H9 (cell line): Measurements from ENCODE around the gene TENM3. TPM values are rescaled to one million over a fixed set of nuclear protein-coding genes. Genes with fewer than 3 reads are reported as not detected.

Experiments used
- DNase-seq: peaks from one replicate; pipeline ENCODE4 v3.0.0-alpha.2; 2017
- H2AFZ ChIP-seq: one replicate; pipeline ENCODE4 v1.6.1; 2013; ENCODE audit warnings: mild to moderate bottlenecking, low read length, control low read depth, moderate library complexity
- H2AK5ac ChIP-seq: 2 replicates; pipeline ENCODE4 v1.6.1; 2013; ENCODE audit warnings: low read length, control low read depth, mixed read lengths; ENCODE audit not compliant: insufficient read length
- H2BK120ac ChIP-seq: one replicate; pipeline ENCODE4 v1.6.1; 2013; ENCODE audit warnings: low read depth, mild to moderate bottlenecking, low read length, control low read depth, inconsistent platforms; ENCODE audit not compliant: poor library complexity, severe bottlenecking
- H2BK12ac ChIP-seq: 2 replicates; pipeline ENCODE4 v1.6.1; 2013; ENCODE audit warnings: low read length, control low read depth, mixed read lengths, low read depth; ENCODE audit not compliant: insufficient read length
- H2BK15ac ChIP-seq: 2 replicates; pipeline ENCODE4 v1.6.1; 2013; ENCODE audit warnings: low read depth, low read length, control low read depth
- H2BK20ac ChIP-seq: one replicate; pipeline ENCODE4 v1.6.1; 2013; ENCODE audit warnings: low read depth, mild to moderate bottlenecking, low read length, control low read depth, inconsistent platforms; ENCODE audit not compliant: poor library complexity, severe bottlenecking
- H2BK5ac ChIP-seq: 2 replicates; pipeline ENCODE4 v1.6.1; 2013; ENCODE audit warnings: low read length, control low read depth, mixed read lengths; ENCODE audit not compliant: insufficient read length
- H3K14ac ChIP-seq: 2 replicates; pipeline ENCODE4 v1.6.1; 2013; ENCODE audit warnings: low read length, control low read depth; ENCODE audit not compliant: insufficient read depth
- H3K18ac ChIP-seq: 2 replicates; pipeline ENCODE4 v1.6.1; 2013; ENCODE audit warnings: low read depth, mild to moderate bottlenecking, mixed read lengths, low read length, control low read depth; ENCODE audit not compliant: insufficient read length
- H3K23ac ChIP-seq: 2 replicates; pipeline ENCODE4 v1.6.1; 2013; ENCODE audit warnings: low read length, control low read depth, mixed read lengths, low read depth; ENCODE audit not compliant: insufficient read length
- H3K23me2 ChIP-seq: 2 replicates; pipeline ENCODE4 v1.6.1; 2013; ENCODE audit warnings: low read depth, mild to moderate bottlenecking, mixed read lengths, low read length, control low read depth; ENCODE audit not compliant: insufficient read length, poor library complexity, severe bottlenecking
- H3K27ac ChIP-seq: 2 replicates; pipeline ENCODE4 v1.5.1; 2013; ENCODE audit warnings: low read length, control low read depth, mixed read lengths, low read depth; ENCODE audit not compliant: insufficient read length
- H3K27me3 ChIP-seq: 2 replicates; pipeline ENCODE4 v1.6.1; 2013; ENCODE audit warnings: low read length, control low read depth, inconsistent platforms; ENCODE audit not compliant: insufficient read depth
- H3K4ac ChIP-seq: 2 replicates; pipeline ENCODE4 v1.6.1; 2013; ENCODE audit warnings: low read depth, mild to moderate bottlenecking, control low read depth, inconsistent platforms, low read length, moderate library complexity
- H3K4me1 ChIP-seq: 2 replicates; pipeline ENCODE4 v1.6.1; 2013; ENCODE audit warnings: low read length, control low read depth, inconsistent platforms; ENCODE audit not compliant: insufficient read depth
- H3K4me2 ChIP-seq: 2 replicates; pipeline ENCODE4 v1.6.1; 2013; ENCODE audit warnings: low read length, control low read depth, mixed read lengths; ENCODE audit not compliant: insufficient read length, insufficient read depth
- H3K56ac ChIP-seq: 2 replicates; pipeline ENCODE4 v1.6.1; 2013; ENCODE audit warnings: low read depth, mild to moderate bottlenecking, mixed read lengths, low read length, control low read depth; ENCODE audit not compliant: insufficient read length
- H3K79me1 ChIP-seq: 2 replicates; pipeline ENCODE4 v1.6.1; 2013; ENCODE audit warnings: low read depth, mild to moderate bottlenecking, moderate library complexity, low read length, control low read depth, inconsistent platforms; ENCODE audit not compliant: insufficient read depth, poor library complexity, severe bottlenecking
- H3K79me2 ChIP-seq: 2 replicates; pipeline ENCODE4 v1.6.1; 2013; ENCODE audit warnings: low read length, control low read depth, inconsistent platforms; ENCODE audit not compliant: insufficient read depth
- H3K9ac ChIP-seq: 2 replicates; pipeline ENCODE4 v1.6.1; 2013; ENCODE audit warnings: low read length, control low read depth, mixed read lengths; ENCODE audit not compliant: insufficient read length; ENCODE audit errors: extremely low read depth
- H3K9me3 ChIP-seq: one replicate; pipeline ENCODE4 v1.6.1; 2013; ENCODE audit warnings: low read depth, low read length, inconsistent platforms; ENCODE audit not compliant: control insufficient read depth
- H3T11ph ChIP-seq: one replicate; pipeline ENCODE4 v1.6.1; 2013; ENCODE audit warnings: mild to moderate bottlenecking, low read length, control low read depth, inconsistent platforms
- H4K20me1 ChIP-seq: one replicate; pipeline ENCODE4 v1.6.1; 2013; ENCODE audit not compliant: control insufficient read depth, insufficient read length, insufficient read depth
- H4K5ac ChIP-seq: 2 replicates; pipeline ENCODE4 v1.6.1; 2013; ENCODE audit warnings: low read depth, mild to moderate bottlenecking, mixed read lengths, low read length, control low read depth; ENCODE audit not compliant: insufficient read length
- H4K8ac ChIP-seq: replicated peaks from 2 replicates; pipeline ENCODE4 v1.6.1; 2013; ENCODE audit warnings: low read length, control low read depth, mixed read lengths, low read depth; ENCODE audit not compliant: insufficient read length
- H4K91ac ChIP-seq: 2 replicates; pipeline ENCODE4 v1.6.1; 2013; ENCODE audit warnings: low read depth, mild to moderate bottlenecking, moderate library complexity, mixed read lengths, low read length, control low read depth; ENCODE audit not compliant: insufficient read length
- H3K27ac Mint-ChIP-seq, 3 experiments: 2 replicates in 2 of 3; 3 replicates in 1 of 3; pipeline ENCODE4 v1.8.0; 2020 to 2021; ENCODE audit warnings: mixed read lengths in 3 of 3, mild to moderate bottlenecking in 1 of 3, moderate library complexity in 1 of 3
- H3K27me3 Mint-ChIP-seq: 2 replicates; pipeline ENCODE4 v1.8.0; 2021; ENCODE audit warnings: low read depth, mild to moderate bottlenecking, moderate library complexity, mixed read lengths
- H3K36me3 Mint-ChIP-seq, 3 experiments: 2 replicates in 2 of 3; 3 replicates in 1 of 3; pipeline ENCODE4 v1.8.0; 2020 to 2021; ENCODE audit warnings: low read depth in 3 of 3, mixed read lengths in 3 of 3; ENCODE audit not compliant: insufficient read depth in 1 of 3
- H3K4me1 Mint-ChIP-seq, 2 experiments: 2 replicates each; pipeline ENCODE4 v1.8.0; 2020; ENCODE audit warnings: mixed read lengths in 2 of 2
- H3K4me3 Mint-ChIP-seq, 2 experiments: 2 replicates in 1 of 2; 3 replicates in 1 of 2; pipeline ENCODE4 v1.8.0; 2020 to 2021; ENCODE audit warnings: mild to moderate bottlenecking in 2 of 2, mixed read lengths in 2 of 2, moderate library complexity in 1 of 2
- H3K9me3 Mint-ChIP-seq, 2 experiments: 2 replicates in 1 of 2; 3 replicates in 1 of 2; pipeline ENCODE4 v1.8.0; 2020; ENCODE audit warnings: mild to moderate bottlenecking in 2 of 2, mixed read lengths in 2 of 2, moderate library complexity in 1 of 2
- WGBS: extraction: QIAGEN DNeasy Blood & Tissue Kit; methylation state at CpG from one replicate; pipeline ENCODE4 v1.1.7; 2013; ENCODE audit warnings: missing lambda C conversion rate, low lambda C conversion rate, mixed read lengths; ENCODE audit not compliant: insufficient read length; ENCODE audit errors: extremely low coverage; 5-methylcytosine and 5-hydroxymethylcytosine counted together
- total RNA-seq: library from RNA; stranded (reverse); gene quantifications from 2 replicates; pipeline ENCODE4 v1.2.1, GENCODE V29; 2021
- TF ChIP-seq, protein P1 (sequence below): fragments of 200-600 bp; sonication (generic); conservative IDR thresholded peaks from 3 replicates; pipeline ENCODE4 v1.8.0; 2021; ENCODE audit warnings: antibody characterized with exemption, mild to moderate bottlenecking

Gene TENM3
- total RNA-seq, 1 experiment from 2014 or later: 49.6 TPM

DNA sequence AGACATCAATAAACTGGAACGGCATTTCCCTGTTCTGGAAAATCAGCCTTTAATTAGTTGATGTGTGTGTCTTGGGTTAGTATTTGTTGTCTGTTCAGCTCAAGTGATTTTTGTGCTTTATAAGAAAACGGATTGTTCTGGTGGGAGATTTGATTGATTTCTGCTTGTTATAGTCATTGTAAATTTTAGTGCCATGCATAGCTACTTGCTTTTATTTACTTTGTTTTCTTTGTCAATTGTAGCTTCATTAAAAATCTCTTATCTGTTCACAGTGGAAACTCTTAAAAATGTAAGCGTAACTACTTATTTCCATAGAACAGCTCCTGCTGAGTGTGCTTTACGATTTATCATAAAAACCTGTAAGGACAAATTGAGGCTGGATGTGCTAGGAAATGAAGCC is 253.2 kb downstream of the TENM3 start:
- peaks cover 46 to 47% of the 10 kb centered on the region in 2 experiments for H3K4me1 Mint-ChIP-seq
- no peaks in the 10 kb centered on the region for H3K27me3 ChIP-seq
- no peak overlapping the region for H4K91ac ChIP-seq
- H2AK5ac ChIP-seq: no peak overlapping the region
- DNase-seq: no peak
- no peak overlapping the region for H4K5ac ChIP-seq
- peaks cover 2% of the 10 kb centered on the region; the same call in 1 of the 2 replicates for H3K79me2 ChIP-seq
- no peak overlapping the region for H2BK12ac ChIP-seq
- H3K4me3 Mint-ChIP-seq: no peak overlapping the region
- no peaks in the 10 kb centered on the region for H3K79me1 ChIP-seq
- H3K23ac ChIP-seq: no peak overlapping the region
- no peak overlapping the region for H2AFZ ChIP-seq
- H4K8ac ChIP-seq: no peak overlapping the region
- no peak overlapping the region for H3K14ac ChIP-seq
- H2BK120ac ChIP-seq: no peak overlapping the region
- no peak overlapping the region for H3K27ac ChIP-seq
- WGBS: no CpG with 5 or more reads among the region's 4 CpGs
- TF ChIP-seq, protein P1, sequence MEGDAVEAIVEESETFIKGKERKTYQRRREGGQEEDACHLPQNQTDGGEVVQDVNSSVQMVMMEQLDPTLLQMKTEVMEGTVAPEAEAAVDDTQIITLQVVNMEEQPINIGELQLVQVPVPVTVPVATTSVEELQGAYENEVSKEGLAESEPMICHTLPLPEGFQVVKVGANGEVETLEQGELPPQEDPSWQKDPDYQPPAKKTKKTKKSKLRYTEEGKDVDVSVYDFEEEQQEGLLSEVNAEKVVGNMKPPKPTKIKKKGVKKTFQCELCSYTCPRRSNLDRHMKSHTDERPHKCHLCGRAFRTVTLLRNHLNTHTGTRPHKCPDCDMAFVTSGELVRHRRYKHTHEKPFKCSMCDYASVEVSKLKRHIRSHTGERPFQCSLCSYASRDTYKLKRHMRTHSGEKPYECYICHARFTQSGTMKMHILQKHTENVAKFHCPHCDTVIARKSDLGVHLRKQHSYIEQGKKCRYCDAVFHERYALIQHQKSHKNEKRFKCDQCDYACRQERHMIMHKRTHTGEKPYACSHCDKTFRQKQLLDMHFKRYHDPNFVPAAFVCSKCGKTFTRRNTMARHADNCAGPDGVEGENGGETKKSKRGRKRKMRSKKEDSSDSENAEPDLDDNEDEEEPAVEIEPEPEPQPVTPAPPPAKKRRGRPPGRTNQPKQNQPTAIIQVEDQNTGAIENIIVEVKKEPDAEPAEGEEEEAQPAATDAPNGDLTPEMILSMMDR: no peak
- no peaks in the 10 kb centered on the region for H3K9me3 Mint-ChIP-seq
- H2BK20ac ChIP-seq: no peak overlapping the region
- H2BK15ac ChIP-seq: no peak overlapping the region
- no peaks in the 10 kb centered on the region for H3K27me3 Mint-ChIP-seq
- no peak overlapping the region for H3K4ac ChIP-seq
- no peak overlapping the region for H3K18ac ChIP-seq
- peak overlapping the region in 2 of 3 experiments; percentile 5 to 37; a peak in 6 of 7 replicates for H3K27ac Mint-ChIP-seq
- peaks cover 5% of the 10 kb centered on the region for H3K4me1 ChIP-seq
- H3K56ac ChIP-seq: no peak overlapping the region
- H3T11ph ChIP-seq: no peak overlapping the region
- H2BK5ac ChIP-seq: no peak overlapping the region
- no peaks in the 10 kb centered on the region for H3K23me2 ChIP-seq
- no peak overlapping the region for H3K4me2 ChIP-seq
- no peaks in the 10 kb centered on the region for H3K36me3 Mint-ChIP-seq
- H3K9me3 ChIP-seq: no peaks in the 10 kb centered on the region
- no peaks in the 10 kb centered on the region for H4K20me1 ChIP-seq
- no peak overlapping the region for H3K9ac ChIP-seq
